Measurements from ENCODE around the gene IL4. TPM values are rescaled to one million over a fixed set of nuclear protein-coding genes. Genes with fewer than 3 reads are reported as not detected.
"Not testable (repeated sequence)": the region's sequence is repeated elsewhere in the genome, so short reads cannot be mapped to it uniquely, and the experiment has no call there.

Gene IL4
- total RNA-seq, 4 donors from 2014 or later: not detected

DNA sequence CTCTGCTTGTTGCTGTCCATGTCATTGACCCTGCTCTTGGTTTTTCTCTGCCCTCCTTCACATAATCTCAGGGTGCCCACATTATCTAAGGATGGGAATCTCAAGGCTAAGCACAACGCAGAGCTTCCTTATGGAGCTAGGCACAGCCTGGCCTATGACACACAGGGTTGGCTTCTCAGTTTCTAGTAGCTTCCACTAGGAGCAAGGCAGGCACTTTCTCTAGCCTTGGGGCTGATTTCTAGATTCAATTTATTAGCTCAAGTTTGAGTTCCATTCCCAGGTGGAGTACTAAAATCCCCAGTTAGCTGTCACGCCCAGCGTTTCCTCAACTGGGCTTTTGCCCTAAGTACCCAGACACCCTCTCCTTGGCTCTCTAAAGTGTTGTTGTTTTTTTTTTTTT, 12.4 kb downstream of the IL4 start:
- DNase-seq: no peak
- Histone ChIP-seq H3K9me3 (no peaks in the 10 kb centered on the region), H3K27ac (no peak overlapping the region), H3K4me3 (no peak overlapping the region), H3K36me3 (no peaks in the 10 kb centered on the region), H3K4me1 (no peaks in the 10 kb centered on the region), H3K27me3 (no peaks in the 10 kb centered on the region)
- no peak for TF ChIP-seq CTCF (IDR thresholded peaks at IDR 0.05)
- TF ChIP-seq POLR2A (IDR thresholded peaks at IDR 0.05): no peak

DNA sequence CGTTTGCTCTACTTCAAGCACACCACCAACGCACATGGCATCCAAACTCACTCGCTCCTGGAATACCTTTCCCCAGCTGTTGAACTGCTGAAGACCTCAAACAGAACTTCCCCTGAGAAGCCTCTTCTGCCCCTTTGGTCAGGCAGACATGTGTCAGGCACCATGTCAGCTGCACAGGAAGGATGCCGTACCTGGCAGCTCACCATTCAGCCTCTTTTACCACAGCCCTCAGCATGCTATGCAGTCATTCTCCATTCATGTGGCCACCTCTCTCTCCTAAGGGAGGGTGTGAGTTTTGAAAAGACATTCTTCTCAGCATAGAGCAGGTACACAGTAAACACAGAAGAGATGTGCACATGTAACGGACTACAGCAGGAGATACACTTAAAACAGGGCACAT, 14.2 kb downstream of the IL4 start:
- Histone ChIP-seq H3K27ac (no peak overlapping the region), H3K27me3 (no peaks in the 10 kb centered on the region), H3K4me1 (no peaks in the 10 kb centered on the region), H3K9me3 (no peaks in the 10 kb centered on the region), H3K36me3 (no peaks in the 10 kb centered on the region), H3K4me3 (no peak overlapping the region)
- no peak for DNase-seq
- TF ChIP-seq POLR2A (IDR thresholded peaks at IDR 0.05) (no peak), CTCF (IDR thresholded peaks at IDR 0.05) (no peak)

GRCh38 chr5:132688536-132689339, 14.9 kb downstream of the IL4 start:
- H3K27me3 ChIP-seq: no peaks in the 10 kb centered on the region
- DNase-seq: no peak
- no peak overlapping the region for H3K27ac ChIP-seq
- H3K4me1 ChIP-seq: no peaks in the 10 kb centered on the region
- H3K36me3 ChIP-seq: no peaks in the 10 kb centered on the region
- H3K4me3 ChIP-seq: no peak overlapping the region
- TF ChIP-seq CTCF (IDR thresholded peaks at IDR 0.05) (no peak), POLR2A (IDR thresholded peaks at IDR 0.05) (no peak)
- no peaks in the 10 kb centered on the region for H3K9me3 ChIP-seq

DNA sequence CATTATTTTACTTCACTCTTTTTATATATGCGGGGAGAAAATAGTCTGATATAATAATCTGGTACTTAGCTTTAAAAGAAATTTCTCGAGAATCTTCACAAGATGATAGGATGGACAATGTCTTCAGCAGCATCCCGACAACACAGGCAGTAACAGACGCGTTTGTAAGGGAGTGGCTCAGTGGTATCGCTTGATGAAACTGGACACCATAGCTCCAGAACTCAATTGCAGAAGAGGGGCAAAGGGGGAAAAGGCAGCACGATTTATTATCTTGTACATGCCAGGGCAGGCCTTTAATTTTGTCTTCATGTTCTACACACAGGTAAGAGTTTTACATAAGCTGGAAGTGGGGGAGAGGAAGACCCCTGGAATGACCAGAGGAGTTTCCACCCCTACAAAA, 15.7 kb downstream of the IL4 start:
- no peaks in the 10 kb centered on the region for H3K36me3 ChIP-seq
- H3K27ac ChIP-seq: no peak overlapping the region
- no peaks in the 10 kb centered on the region for H3K27me3 ChIP-seq
- H3K4me3 ChIP-seq: no peak overlapping the region
- TF ChIP-seq CTCF (IDR thresholded peaks at IDR 0.05): no peak
- TF ChIP-seq POLR2A (IDR thresholded peaks at IDR 0.05): no peak
- no peak for DNase-seq
- no peaks in the 10 kb centered on the region for H3K9me3 ChIP-seq
- no peaks in the 10 kb centered on the region for H3K4me1 ChIP-seq

- H3K4me3 ChIP-seq: no peak overlapping the region
- DNase-seq: no peak
- no peak for TF ChIP-seq POLR2A (IDR thresholded peaks at IDR 0.05)
- H3K27ac ChIP-seq: no peak overlapping the region
- H3K4me1 ChIP-seq: no peaks in the 10 kb centered on the region
- H3K9me3 ChIP-seq: no peaks in the 10 kb centered on the region
- no peaks in the 10 kb centered on the region for H3K27me3 ChIP-seq
- H3K36me3 ChIP-seq: no peaks in the 10 kb centered on the region
Measured at GRCh38 chr5:132690156-132690555, 16.4 kb downstream of the IL4 start.

DNA sequence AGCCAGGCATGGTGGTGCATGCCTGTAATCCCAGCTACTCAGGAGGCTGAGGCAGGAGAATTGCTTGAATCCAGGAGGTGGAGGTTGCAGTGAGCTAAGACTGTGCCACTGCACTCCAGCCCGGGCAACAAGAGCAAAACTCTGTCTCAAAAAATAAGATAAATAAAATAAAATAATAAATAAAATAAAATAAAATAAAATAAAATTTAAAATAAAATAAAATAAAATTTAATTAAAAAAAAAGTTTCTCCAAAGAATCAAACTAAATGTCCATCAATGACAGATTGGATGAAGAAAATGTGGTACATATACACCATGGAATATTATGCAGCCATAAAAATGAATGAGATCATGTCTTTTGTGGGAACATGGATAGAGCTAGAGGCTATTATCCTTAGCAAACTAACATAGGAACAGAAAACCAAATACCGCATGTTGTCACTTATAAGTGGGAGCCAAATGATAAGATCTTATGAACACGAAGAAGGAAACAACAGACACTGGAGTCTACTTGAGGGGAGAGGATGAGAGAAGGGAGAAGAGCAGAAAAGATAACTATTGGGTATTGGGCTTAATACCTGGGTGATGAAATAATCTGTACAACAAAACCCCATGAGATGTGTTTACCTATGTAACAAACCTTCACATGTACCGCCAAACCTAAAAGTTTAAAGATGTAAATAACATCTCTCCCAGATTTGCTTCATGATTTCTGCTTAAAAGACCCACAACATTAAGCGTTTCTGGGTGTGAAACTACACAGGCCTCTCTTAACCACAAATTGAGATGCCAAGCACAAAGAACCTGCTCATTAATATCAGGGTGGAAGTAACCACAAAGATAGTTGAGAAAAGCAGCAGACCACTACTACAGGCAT, 18.2 kb downstream of the IL4 start:
- H3K9me3 ChIP-seq, H3K27me3 ChIP-seq, H3K27ac ChIP-seq, H3K36me3 ChIP-seq, DNase-seq, H3K4me3 ChIP-seq, H3K4me1 ChIP-seq: not testable (repeated sequence)

Data from Peyer's patch (tissue), 4 donors.